ENCODE data around the gene P2RX4.
"Not testable (repeated sequence)": the region's sequence is repeated elsewhere in the genome, so short reads cannot be mapped to it uniquely, and the experiment has no call there.

- not testable (repeated sequence) for TF ChIP-seq EZH2 (IDR thresholded peaks at IDR 0.05; ENCODE audit: low read length); CTCF (optimal IDR thresholded peaks at IDR 0.05 in 1 of 3, IDR thresholded peaks at IDR 0.05 in 1 of 3, conservative IDR thresholded peaks at IDR 0.05 in 1 of 3; ENCODE audit: extremely low read depth in 1 of 3, insufficient read depth in 2 of 3, low read length in 3 of 3)
These were observed 8.8 kb upstream of the P2RX4 start for GRCh38 chr12:121201140-121201539.

All from keratinocyte (primary cell).